GM18505 (cell line): Measurements from ENCODE around the gene ZNHIT1.
"Not testable (repeated sequence)": the region's sequence is repeated elsewhere in the genome, so short reads cannot be mapped to it uniquely, and the experiment has no call there.

ENCODE experiments used
- ATAC-seq: cut with Tn5 transposase; IDR thresholded peaks from one replicate; pipeline ENCODE4 v1.9.1; 2021; ENCODE audit not compliant: unreplicated experiment
- POLR2A ChIP-seq: IDR thresholded peaks from 4 replicates; pipeline ENCODE4 v1.6.1; 2011; ENCODE audit warnings: borderline replicate concordance; ENCODE audit not compliant: insufficient read depth, insufficient read length; ENCODE audit errors: extremely low read depth

Gene ZNHIT1

DNA sequence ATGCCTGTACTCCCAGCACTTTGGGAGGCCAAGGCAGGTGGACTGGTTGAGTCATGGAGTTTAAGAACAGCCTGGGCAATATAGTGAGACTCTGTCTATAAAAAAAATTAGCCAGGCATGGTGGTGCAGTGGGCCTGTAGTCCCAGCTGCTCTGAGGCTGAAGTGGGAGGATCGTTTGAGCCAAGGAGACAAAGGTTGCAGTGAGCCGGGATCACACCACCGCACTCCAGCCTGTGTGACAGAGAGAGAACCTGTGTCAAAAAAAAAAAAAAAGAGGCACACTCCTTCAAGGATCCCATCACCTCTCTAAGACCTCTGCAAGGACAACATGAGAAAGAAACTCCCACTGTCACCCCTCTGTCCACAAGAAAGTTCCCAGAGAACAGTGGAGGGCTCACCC lies 42.3 kb upstream of the ZNHIT1 start:
- no peak for ATAC-seq
- TF ChIP-seq POLR2A, result no peak

- no peak for ATAC-seq
- no peak for TF ChIP-seq POLR2A
Measured at GRCh38 chr7:101177644-101178043, 40.3 kb upstream of the ZNHIT1 start.

DNA sequence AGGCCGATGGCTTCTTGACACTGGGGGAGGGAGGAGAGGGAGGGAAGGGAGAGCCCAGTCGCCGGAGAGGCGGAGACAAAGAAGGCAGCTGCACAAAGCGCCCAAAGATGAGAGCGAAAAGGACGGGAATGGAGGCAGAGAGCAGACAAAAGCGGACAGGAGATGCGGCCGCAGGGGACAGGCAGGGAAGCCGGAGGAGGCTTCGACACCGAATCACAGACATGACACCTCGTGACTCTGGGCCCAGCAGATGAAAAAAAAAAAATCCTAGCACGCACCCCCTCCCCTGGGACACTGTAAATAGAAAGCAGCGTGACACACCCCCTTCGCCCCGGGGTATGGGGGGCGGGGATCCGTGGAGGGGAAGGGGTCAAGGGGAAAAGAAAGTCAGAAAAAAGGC lies 38.8 kb upstream of the ZNHIT1 start:
- no peak for TF ChIP-seq POLR2A
- no peak for ATAC-seq

DNA sequence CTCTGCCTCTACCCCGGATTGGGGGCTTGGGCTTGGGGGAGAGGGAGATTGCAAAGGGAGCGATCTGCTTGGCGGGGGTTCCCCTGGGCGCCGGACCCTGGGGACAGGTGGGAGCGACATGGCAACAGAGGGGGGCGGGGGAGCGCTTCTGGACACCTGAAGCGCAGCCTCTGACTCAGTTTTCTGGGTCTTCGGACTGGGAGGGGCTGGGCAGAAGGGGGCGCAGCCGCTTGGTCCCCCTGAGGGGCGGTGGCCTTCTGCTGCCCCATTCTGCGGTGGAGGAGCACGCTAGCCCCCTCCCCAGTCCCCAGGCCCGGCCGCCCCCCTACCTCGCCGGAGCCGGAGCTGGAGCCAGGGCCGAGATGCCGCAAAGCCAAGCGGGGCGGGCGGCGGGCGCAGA lies 38.3 kb upstream of the ZNHIT1 start:
- ATAC-seq, result no peak
- TF ChIP-seq POLR2A, result no peak

DNA sequence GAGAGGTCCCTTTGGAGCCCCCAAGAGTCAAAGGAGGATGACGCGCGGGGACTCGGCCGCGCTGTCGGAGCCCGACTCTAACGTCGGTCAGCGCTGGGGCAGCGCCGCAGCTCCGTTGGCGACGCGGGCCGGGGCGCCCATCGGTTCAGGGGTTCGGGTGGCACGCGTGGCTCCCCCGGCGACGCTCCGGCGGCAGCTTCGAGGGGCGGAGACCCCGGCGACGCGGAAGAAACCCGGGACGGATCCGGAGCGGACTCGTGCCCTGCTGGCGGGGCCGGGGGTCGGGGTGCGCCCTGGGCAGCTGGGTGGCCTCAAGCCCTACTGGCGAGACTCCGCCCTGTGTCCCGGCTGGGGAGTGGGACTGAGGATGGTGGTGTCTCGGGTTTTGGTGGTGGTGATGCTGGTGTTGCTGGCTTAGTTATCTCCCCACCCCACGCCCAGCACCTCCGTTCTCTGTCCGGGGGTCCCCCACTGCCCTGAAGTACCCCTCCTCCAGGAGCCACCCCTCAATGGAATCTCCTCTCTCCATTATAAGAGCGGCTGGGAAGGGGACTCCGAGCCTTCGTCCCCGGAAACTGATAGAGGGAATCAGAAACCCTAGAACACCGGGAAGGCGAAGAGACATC lies 37.7 kb upstream of the ZNHIT1 start, which contains the start of gene NAT16:
Gene NAT16, minus strand, starts transcription at position 164 of the 626 bp plus-strand sequence. CDS start 5,486 bp downstream, outside the sequence.
- no peak for TF ChIP-seq POLR2A
- ATAC-seq, result no peak

DNA sequence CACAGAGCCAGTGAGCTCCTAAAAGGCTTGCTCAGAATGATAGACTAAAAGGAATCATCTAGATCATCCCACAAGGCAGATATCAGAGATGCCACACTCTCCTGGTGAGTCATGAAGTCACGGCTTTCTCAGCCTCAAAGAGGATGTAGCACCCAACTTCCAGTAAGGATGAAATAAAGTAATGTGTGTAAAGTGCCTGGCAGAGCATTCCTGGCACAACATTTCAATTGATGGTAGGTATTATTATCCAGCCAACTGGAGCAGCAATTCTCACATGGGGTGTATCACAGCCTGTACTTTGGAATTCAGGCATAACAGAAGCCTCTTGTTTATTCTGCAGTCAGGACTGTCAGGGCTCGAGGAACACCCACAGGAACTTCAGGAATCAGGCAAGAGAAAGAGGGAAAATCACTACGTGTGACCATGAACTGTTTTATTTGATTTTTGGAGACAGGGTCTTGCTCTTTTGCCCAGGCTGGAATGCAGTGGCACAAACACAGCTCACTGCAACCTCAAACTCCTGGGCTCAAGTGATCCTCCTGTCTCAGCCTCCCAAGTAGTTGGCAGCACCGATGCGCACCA lies 32.6 kb upstream of the ZNHIT1 start:
- no peak for TF ChIP-seq POLR2A
- no peak for ATAC-seq

GRCh38 chr7:101186194-101186593 lies 31.8 kb upstream of the ZNHIT1 start:
- no peak for TF ChIP-seq POLR2A

GRCh38 chr7:101186844-101187428 lies 31.0 kb upstream of the ZNHIT1 start:
- TF ChIP-seq POLR2A, result no peak
- no peak for ATAC-seq

More at GRCh38 chr7:101186194-101186593, 31.8 kb upstream of the ZNHIT1 start:
- no peak for ATAC-seq

- TF ChIP-seq POLR2A, result no peak
- no peak for ATAC-seq
Measured at GRCh38 chr7:101189109-101189508, 28.9 kb upstream of the ZNHIT1 start.

DNA sequence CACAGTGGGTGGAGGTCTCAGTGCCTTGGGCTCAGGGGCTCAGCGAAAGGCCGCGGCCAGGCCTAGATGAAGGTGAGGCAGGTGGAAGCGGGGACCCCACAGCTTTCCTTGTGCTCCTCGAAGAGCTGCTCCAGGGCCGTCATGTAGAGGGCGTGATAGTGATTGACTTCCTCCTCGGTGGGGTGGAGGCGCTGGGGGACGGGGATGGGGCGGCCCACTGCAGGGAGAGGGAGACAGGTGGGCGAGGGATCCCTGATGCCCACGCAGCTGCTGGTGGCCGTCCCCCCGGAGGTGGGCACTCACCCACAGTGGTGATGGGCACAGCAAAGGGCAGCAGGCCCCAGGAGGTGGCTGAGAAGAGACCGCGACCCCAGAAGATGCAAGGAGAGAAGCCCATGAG lies 22.1 kb upstream of the ZNHIT1 start:
- ATAC-seq, result no peak
- TF ChIP-seq POLR2A, result no peak

- no peak for ATAC-seq
- no peak for TF ChIP-seq POLR2A
Measured at GRCh38 chr7:101197991-101198390, 20.0 kb upstream of the ZNHIT1 start.

- no peak for ATAC-seq
- TF ChIP-seq POLR2A, result no peak
Measured at GRCh38 chr7:101198476-101198875, 19.5 kb upstream of the ZNHIT1 start.

GRCh38 chr7:101199522-101199921 lies 18.4 kb upstream of the ZNHIT1 start:
- not testable (repeated sequence) for ATAC-seq

GRCh38 chr7:101200504-101200861 lies 17.5 kb upstream of the ZNHIT1 start:
- ATAC-seq, result no peak
- TF ChIP-seq POLR2A, result no peak
